HepG2 (cell line): ENCODE data around the gene PRADC1. TPM values are rescaled to one million over a fixed set of nuclear protein-coding genes. Genes with fewer than 3 reads are reported as not detected.
A peak's percentile ranks its signal among the peaks of the same experiment; 100 is the strongest.

Source experiments
- CSRNP1 ChIP-seq: sonication (generic); formaldehyde crosslinking; IDR thresholded peaks from 2 replicates; pipeline ENCODE4 v1.8.1; 2023; ENCODE audit warnings: mild to moderate bottlenecking, missing genetic modification reagents
- FOSL2 ChIP-seq: sonication (generic); formaldehyde crosslinking; IDR thresholded peaks from 2 replicates; pipeline ENCODE4 v1.4.0; 2020; ENCODE audit warnings: missing genetic modification reagents
- FOXC1 ChIP-seq: sonication (generic); formaldehyde crosslinking; IDR thresholded peaks from 2 replicates; pipeline ENCODE4 v1.8.0; 2022; ENCODE audit warnings: mild to moderate bottlenecking, missing genetic modification reagents, borderline replicate concordance
- HNF1A ChIP-seq, 2 experiments: sonication (generic) in 1 of 2; formaldehyde crosslinking in 1 of 2; IDR thresholded peaks; 2 replicates each; pipeline versions ENCODE4 v1.4.0 to v1.6.1; 2016 to 2020; ENCODE audit warnings: borderline replicate concordance in 1 of 2, low read depth in 1 of 2, mild to moderate bottlenecking in 1 of 2, missing genetic modification reagents in 1 of 2
- MEF2D ChIP-seq: sonication (generic); formaldehyde crosslinking; IDR thresholded peaks from 2 replicates; pipeline ENCODE4 v1.5.1; 2020; ENCODE audit warnings: mild to moderate bottlenecking, missing genetic modification reagents
- RBAK ChIP-seq: sonication (generic); formaldehyde crosslinking; IDR thresholded peaks from 2 replicates; pipeline ENCODE4 v1.5.1; 2020; ENCODE audit warnings: mild to moderate bottlenecking, missing genetic modification reagents
- ZBTB33 ChIP-seq: sonication (generic); formaldehyde crosslinking; IDR thresholded peaks from 2 replicates; pipeline ENCODE4 v1.4.0; 2020; ENCODE audit warnings: missing genetic modification reagents
- ZBTB46 ChIP-seq: sonication (generic); formaldehyde crosslinking; IDR thresholded peaks from 2 replicates; pipeline ENCODE4 v1.4.0; 2020; ENCODE audit warnings: mild to moderate bottlenecking, missing genetic modification reagents, borderline replicate concordance
- ZFP36 ChIP-seq: fragments of 150-350 bp; IDR thresholded peaks from 2 replicates; pipeline ENCODE4 v1.6.1; 2018; ENCODE audit warnings: borderline replicate concordance, low read length, low read depth; ENCODE audit not compliant: partially characterized antibody
- ZNF17 ChIP-seq: sonication (generic); formaldehyde crosslinking; IDR thresholded peaks from 2 replicates; pipeline ENCODE4 v1.5.0; 2020; ENCODE audit warnings: mild to moderate bottlenecking, missing genetic modification reagents
- ZNF484 ChIP-seq: sonication (generic); formaldehyde crosslinking; IDR thresholded peaks from 2 replicates; pipeline ENCODE4 v1.5.1; 2020; ENCODE audit warnings: mild to moderate bottlenecking, low read depth, missing genetic modification reagents, borderline replicate concordance
- ZNF530 ChIP-seq: sonication (generic); formaldehyde crosslinking; IDR thresholded peaks from 2 replicates; pipeline ENCODE4 v1.5.0; 2020; ENCODE audit warnings: low read depth, mild to moderate bottlenecking, missing genetic modification reagents
- ZNF75D ChIP-seq: sonication (generic); formaldehyde crosslinking; IDR thresholded peaks from 2 replicates; pipeline ENCODE4 v1.8.1; 2023; ENCODE audit warnings: missing genetic modification reagents, mild to moderate bottlenecking, borderline replicate concordance
- ZSCAN9 ChIP-seq: IDR thresholded peaks from 2 replicates; pipeline ENCODE4 v1.6.1; 2016; ENCODE audit warnings: borderline replicate concordance
- polyA plus RNA-seq, 8 experiments: library from polyadenylated mRNA; depleted of rRNA in 3 of 8; stranded (reverse) in 7 of 8; unstranded in 1 of 8; fragments of >200 nt; fragmentation: Illumina TruSeq in 4 of 8; extraction: Trizol in 4 of 8; gene quantifications; 2 replicates each; pipeline versions ENCODE4 v1.2.1 to v1.2.3, GENCODE V29; 2011 to 2016; ENCODE audit warnings: low read depth in 4 of 8, missing spikeins in 1 of 8, mixed read lengths in 1 of 8; ENCODE audit not compliant: insufficient read depth in 1 of 8
- total RNA-seq, 5 experiments: library from RNA; depleted of rRNA; stranded (reverse); fragments of >200 nt; fragmentation: Illumina TruSeq; extraction: Trizol; gene quantifications; 2 replicates each; pipeline ENCODE4 v1.2.3, GENCODE V29; 2016; ENCODE audit warnings: low read depth in 1 of 5

Gene PRADC1
- total and polyA plus RNA-seq, 2 of the 13 experiments (the other 11 are each of a cell fraction or from before 2014, with no cell fraction given): 12.1 to 37.2 TPM

- TF ChIP-seq HNF1A (IDR thresholded peaks at IDR 0.05; ENCODE audit: low read depth): no peak
- TF ChIP-seq HNF1A (CRISPR knock-in tag; IDR thresholded peaks at IDR 0.05; ENCODE audit: borderline replicate concordance): peak; percentile 71
- no peak for TF ChIP-seq ZNF17 (CRISPR knock-in tag)
- TF ChIP-seq ZSCAN9 (CRISPR knock-in tag): peak; percentile 29; the same call in 1 of the 2 replicates
- no peak for TF ChIP-seq FOSL2 (CRISPR knock-in tag)
- TF ChIP-seq MEF2D (CRISPR knock-in tag): peak; percentile 76; the same call in 1 of the 2 replicates
- peak; percentile 30; the same call in 1 of the 2 replicates for TF ChIP-seq ZNF484 (CRISPR knock-in tag)
- peak; percentile 85; the same call in 1 of the 2 replicates for TF ChIP-seq CSRNP1
- TF ChIP-seq ZNF530 (CRISPR knock-in tag): no peak
- no peak for TF ChIP-seq RBAK
- TF ChIP-seq ZNF75D (CRISPR knock-in tag): no peak
- no peak for TF ChIP-seq ZBTB33 (CRISPR knock-in tag)
- peak; percentile 43; the same call in 1 of the 2 replicates for TF ChIP-seq ZBTB46 (CRISPR knock-in tag)
- TF ChIP-seq ZFP36: no peak
- TF ChIP-seq FOXC1: peak; percentile 94
Measured at GRCh38 chr2:73214120-73215035, 18.7 kb downstream of the PRADC1 start, which contains the start of gene SMYD5 (continued).
